Measurements from ENCODE around the gene PELI2.

Gene PELI2

GRCh38 chr14:56268039-56268438 lies 149.8 kb downstream of the PELI2 start:
- in situ Hi-C loops (cut with HindIII; ENCODE audit: low sequenced_read_pairs) = no loop called here
- DNase-seq (ENCODE audit: low read depth) = no peak

GRCh38 chr14:56268673-56269072 lies 150.5 kb downstream of the PELI2 start:
- TF ChIP-seq CTCF (IDR thresholded peaks at IDR 0.05; ENCODE audit: low read depth, low read length, missing control alignments) = no peak
- in situ Hi-C loops (cut with HindIII; ENCODE audit: low sequenced_read_pairs) = no loop called here
- DNase-seq (ENCODE audit: low read depth) = no peak
- no peak overlapping the region for H3K4me3 ChIP-seq (ENCODE audit: low read depth, low read length)

More at GRCh38 chr14:56268039-56268438, 149.8 kb downstream of the PELI2 start:
- no peak overlapping the region for H3K4me3 ChIP-seq (ENCODE audit: low read depth, low read length)
- no peak for TF ChIP-seq CTCF (IDR thresholded peaks at IDR 0.05; ENCODE audit: low read depth, low read length, missing control alignments)

- no peak for DNase-seq (ENCODE audit: low read depth)
- in situ Hi-C loops (cut with HindIII; ENCODE audit: low sequenced_read_pairs) = no loop called here
- no peak overlapping the region for H3K4me3 ChIP-seq (ENCODE audit: low read depth, low read length)
- no peak for TF ChIP-seq CTCF (IDR thresholded peaks at IDR 0.05; ENCODE audit: low read depth, low read length, missing control alignments)
Observed at GRCh38 chr14:56270921-56271320, 152.7 kb downstream of the PELI2 start.

GRCh38 chr14:56271970-56272369 lies 153.8 kb downstream of the PELI2 start:
- peak; percentile 44 for DNase-seq (ENCODE audit: low read depth)
- no peak for TF ChIP-seq CTCF (IDR thresholded peaks at IDR 0.05; ENCODE audit: low read depth, low read length, missing control alignments)
- in situ Hi-C loops (cut with HindIII; ENCODE audit: low sequenced_read_pairs) = no loop called here
- no peak overlapping the region for H3K4me3 ChIP-seq (ENCODE audit: low read depth, low read length)

DNA sequence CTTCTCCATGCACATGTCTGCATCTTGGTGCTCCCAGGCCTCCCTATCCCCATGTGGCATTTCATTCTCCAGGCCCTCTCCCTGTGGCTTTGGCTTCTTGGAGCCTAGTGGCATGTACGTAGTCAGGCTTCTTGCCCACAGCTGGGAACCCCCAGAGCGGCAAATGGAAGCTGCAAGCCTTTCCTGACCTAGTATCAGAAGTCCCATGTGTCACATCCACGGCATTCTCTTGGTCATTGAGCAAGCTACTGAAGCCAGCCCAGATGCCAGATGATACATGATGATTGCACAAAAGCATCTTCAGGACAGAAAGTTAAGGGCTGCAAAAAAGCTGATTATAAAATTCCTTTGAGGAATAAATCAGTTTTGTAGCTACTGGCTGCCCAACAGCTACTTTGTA lies 154.9 kb downstream of the PELI2 start:
- H3K4me3 ChIP-seq (ENCODE audit: low read depth, low read length) = no peak overlapping the region
- in situ Hi-C loops (cut with HindIII; ENCODE audit: low sequenced_read_pairs) = no loop called here
- TF ChIP-seq CTCF (IDR thresholded peaks at IDR 0.05; ENCODE audit: low read depth, low read length, missing control alignments) = no peak
- DNase-seq (ENCODE audit: low read depth) = no peak

GRCh38 chr14:56273951-56274350 lies 155.7 kb downstream of the PELI2 start:
- no peak for TF ChIP-seq CTCF (IDR thresholded peaks at IDR 0.05; ENCODE audit: low read depth, low read length, missing control alignments)
- no peak for DNase-seq (ENCODE audit: low read depth)
- no peak overlapping the region for H3K4me3 ChIP-seq (ENCODE audit: low read depth, low read length)
- in situ Hi-C loops (cut with HindIII; ENCODE audit: low sequenced_read_pairs) = no loop called here

GRCh38 chr14:56274556-56274955 lies 156.3 kb downstream of the PELI2 start:
- in situ Hi-C loops (cut with HindIII; ENCODE audit: low sequenced_read_pairs) = no loop called here
- TF ChIP-seq CTCF (IDR thresholded peaks at IDR 0.05; ENCODE audit: low read depth, low read length, missing control alignments) = no peak
- H3K4me3 ChIP-seq (ENCODE audit: low read depth, low read length) = no peak overlapping the region
- no peak for DNase-seq (ENCODE audit: low read depth)
